ENCODE data around the gene ZFP30.

Gene ZFP30

DNA sequence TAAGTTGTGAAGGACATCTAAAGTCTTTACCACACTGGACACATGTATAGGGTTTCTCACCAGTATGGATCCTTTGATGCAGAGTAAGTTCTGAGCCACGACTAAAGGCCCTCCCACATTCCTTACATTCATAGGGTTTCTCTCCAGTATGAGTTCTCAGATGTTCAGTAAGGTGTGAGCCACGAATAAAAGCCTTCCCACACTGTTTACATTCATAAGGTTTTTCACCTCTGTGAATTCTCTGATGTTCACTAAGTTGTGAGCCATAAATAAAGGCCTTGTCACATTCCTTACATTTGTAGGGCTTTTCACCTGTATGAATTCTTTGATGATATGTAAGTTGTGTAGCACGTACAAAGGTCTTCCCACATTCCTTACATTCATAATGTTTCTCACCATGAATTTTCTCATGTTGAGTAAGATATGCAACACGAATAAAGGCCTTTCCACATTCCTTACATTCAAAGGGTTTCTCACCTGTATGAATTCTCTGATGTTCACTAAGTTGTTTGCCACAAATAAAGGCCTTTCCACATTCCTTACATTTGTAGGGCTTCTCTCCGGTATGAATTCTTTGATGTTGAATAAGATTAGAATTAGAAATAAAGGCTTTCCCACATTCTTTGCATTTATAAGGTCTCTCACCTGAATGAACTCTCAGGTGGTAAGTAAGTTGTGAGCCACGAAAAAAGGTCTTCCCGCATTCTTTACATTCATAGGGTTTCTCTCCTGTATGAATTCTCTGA lies 90.5 kb downstream of the ZFP30 start:
- no peak for DNase-seq (ENCODE audit: low read depth in 3 of 3)

Measured in stimulated activated CD4-positive, alpha-beta T cell treated with anti-CD3 and anti-CD28 coated beads, TNF-alpha, amount 100 ng/mL, for 4 hours (primary cell).